Measurements from ENCODE around the gene TRIO. TPM values are rescaled to one million over a fixed set of nuclear protein-coding genes. Genes with fewer than 3 reads are reported as not detected.

TRIO gene
- total RNA-seq, 1 donor, result 211 TPM

GRCh38 chr5:14414656-14415023 lies 271.5 kb downstream of the TRIO start:
- H3K4me3 ChIP-seq (ENCODE audit: low read depth, low read length), result no peak overlapping the region
- no peak for DNase-seq (ENCODE audit: low read depth)
- TF ChIP-seq CTCF (IDR thresholded peaks at IDR 0.05; ENCODE audit: insufficient read depth, low read length), result no peak

GRCh38 chr5:14415024-14415697 lies 272.0 kb downstream of the TRIO start:
- DNase-seq (ENCODE audit: low read depth), result no peak
- no peak for TF ChIP-seq CTCF (IDR thresholded peaks at IDR 0.05; ENCODE audit: insufficient read depth, low read length)

GRCh38 chr5:14415698-14416074 lies 272.5 kb downstream of the TRIO start:
- DNase-seq (ENCODE audit: low read depth), result no peak
- no peak for TF ChIP-seq CTCF (IDR thresholded peaks at IDR 0.05; ENCODE audit: insufficient read depth, low read length)
- H3K4me3 ChIP-seq (ENCODE audit: low read depth, low read length), result no peak overlapping the region

More at GRCh38 chr5:14415024-14415697, 272.0 kb downstream of the TRIO start:
- no peak overlapping the region for H3K4me3 ChIP-seq (ENCODE audit: low read depth, low read length)

- DNase-seq (ENCODE audit: low read depth), result peak; percentile 21
- no peak for TF ChIP-seq CTCF (IDR thresholded peaks at IDR 0.05; ENCODE audit: insufficient read depth, low read length)
- H3K4me3 ChIP-seq (ENCODE audit: low read depth, low read length), result no peak overlapping the region
Observed at GRCh38 chr5:14416621-14417275, 273.6 kb downstream of the TRIO start.

GRCh38 chr5:14417276-14417730 lies 274.2 kb downstream of the TRIO start:
- TF ChIP-seq CTCF (IDR thresholded peaks at IDR 0.05; ENCODE audit: insufficient read depth, low read length), result peak; percentile 27
- DNase-seq (ENCODE audit: low read depth), result peak; percentile 80

GRCh38 chr5:14417792-14418765 lies 274.9 kb downstream of the TRIO start:
- TF ChIP-seq CTCF (IDR thresholded peaks at IDR 0.05; ENCODE audit: insufficient read depth, low read length), result no peak
- no peak overlapping the region for H3K4me3 ChIP-seq (ENCODE audit: low read depth, low read length)
- peak; percentile 79 for DNase-seq (ENCODE audit: low read depth)

More at GRCh38 chr5:14417276-14417730, 274.2 kb downstream of the TRIO start:
- no peak overlapping the region for H3K4me3 ChIP-seq (ENCODE audit: low read depth, low read length)
